HepG2 (cell line): ENCODE measurements around the gene CMTM4. TPM values are rescaled to one million over a fixed set of nuclear protein-coding genes. Genes with fewer than 3 reads are reported as not detected.

Experiments
- AGO1 ChIP-seq: fragments of 200-400 bp; formaldehyde crosslinking; IDR thresholded peaks from 2 replicates; pipeline ENCODE4 v1.6.1; 2017; ENCODE audit warnings: mild to moderate bottlenecking, low read depth, low read length, moderate library complexity; ENCODE audit not compliant: poor library complexity, severe bottlenecking
- ETV6 ChIP-seq: sonication (generic); formaldehyde crosslinking; conservative IDR thresholded peaks from 2 replicates; pipeline ENCODE4 v1.4.0; 2020; ENCODE audit warnings: missing genetic modification reagents
- GTF2F1 ChIP-seq: fragments of 150-350 bp; IDR thresholded peaks from 2 replicates; pipeline ENCODE4 v1.6.1; 2014; ENCODE audit warnings: low read length
- HIC2 ChIP-seq: sonication (generic); formaldehyde crosslinking; IDR thresholded peaks from 2 replicates; pipeline ENCODE4 v1.9.0; 2022; ENCODE audit warnings: low read depth, missing genetic modification reagents
- HMG20A ChIP-seq: IDR thresholded peaks from 2 replicates; pipeline ENCODE4 v1.6.1; 2016; ENCODE audit warnings: borderline replicate concordance
- HMG20B ChIP-seq: conservative IDR thresholded peaks from 2 replicates; pipeline ENCODE4 v1.6.1; 2016; ENCODE audit warnings: missing genetic modification reagents, missing compliant biosample characterization
- HNF4A ChIP-seq: sonication (generic); formaldehyde crosslinking; IDR thresholded peaks from 2 replicates; pipeline ENCODE4 v1.4.0; 2020; ENCODE audit warnings: missing genetic modification reagents
- HOXA7 ChIP-seq: sonication (generic); formaldehyde crosslinking; IDR thresholded peaks from 2 replicates; pipeline ENCODE4 v1.8.1; 2022; ENCODE audit warnings: mild to moderate bottlenecking, missing genetic modification reagents, moderate library complexity
- IRF1 ChIP-seq: sonication (generic); formaldehyde crosslinking; IDR thresholded peaks from 2 replicates; pipeline ENCODE4 v1.4.0; 2020; ENCODE audit warnings: low read depth, mild to moderate bottlenecking, missing genetic modification reagents
- KDM1A ChIP-seq: IDR thresholded peaks from 2 replicates; pipeline ENCODE4 v1.6.1; 2016; ENCODE audit warnings: missing compliant biosample characterization
- KLF12 ChIP-seq: sonication (generic); formaldehyde crosslinking; IDR thresholded peaks from 2 replicates; pipeline ENCODE4 v1.4.0; 2020; ENCODE audit warnings: missing genetic modification reagents, borderline replicate concordance
- KLF16 ChIP-seq, 2 experiments: sonication (generic) in 1 of 2; formaldehyde crosslinking in 1 of 2; IDR thresholded peaks; 2 replicates each; pipeline versions ENCODE4 v1.6.1 to v1.8.0; 2016 to 2023; ENCODE audit warnings: missing genetic modification reagents in 2 of 2, missing compliant biosample characterization in 1 of 2
- MTF1 ChIP-seq: sonication (generic); formaldehyde crosslinking; IDR thresholded peaks from 2 replicates; pipeline ENCODE4 v1.5.0; 2020; ENCODE audit warnings: missing genetic modification reagents
- PCBP1 ChIP-seq: fragments of 200-400 bp; formaldehyde crosslinking; IDR thresholded peaks from 2 replicates; pipeline ENCODE4 v1.6.1; 2017; ENCODE audit warnings: mild to moderate bottlenecking, low read depth, low read length, borderline replicate concordance
- PHF21A ChIP-seq: sonication (generic); formaldehyde crosslinking; IDR thresholded peaks from 2 replicates; pipeline ENCODE4 v1.5.0; 2020; ENCODE audit warnings: mild to moderate bottlenecking, missing genetic modification reagents
- RORA ChIP-seq: sonication (generic); formaldehyde crosslinking; IDR thresholded peaks from 2 replicates; pipeline ENCODE4 v1.5.0; 2020; ENCODE audit warnings: mild to moderate bottlenecking, missing genetic modification reagents, moderate library complexity
- TCF7 ChIP-seq: sonication (generic); IDR thresholded peaks from 2 replicates; pipeline ENCODE4 v1.6.1; 2016; ENCODE audit warnings: antibody characterized with exemption, low read depth
- THYN1 ChIP-seq: sonication (generic); formaldehyde crosslinking; IDR thresholded peaks from 2 replicates; pipeline ENCODE4 v1.8.1; 2023; ENCODE audit warnings: low read depth, mild to moderate bottlenecking, moderate library complexity, missing genetic modification reagents, borderline replicate concordance
- TMF1 ChIP-seq: sonication (generic); formaldehyde crosslinking; IDR thresholded peaks from 2 replicates; pipeline ENCODE4 v1.8.1; 2022; ENCODE audit warnings: low read depth, missing genetic modification reagents
- ZNF335 ChIP-seq: sonication (generic); formaldehyde crosslinking; IDR thresholded peaks from 2 replicates; pipeline ENCODE4 v1.4.0; 2020; ENCODE audit warnings: missing genetic modification reagents
- ZNF350 ChIP-seq: sonication (generic); formaldehyde crosslinking; IDR thresholded peaks from 2 replicates; pipeline ENCODE4 v1.4.0; 2020; ENCODE audit warnings: mild to moderate bottlenecking, low read depth, missing genetic modification reagents, borderline replicate concordance
- ZNF530 ChIP-seq: sonication (generic); formaldehyde crosslinking; IDR thresholded peaks from 2 replicates; pipeline ENCODE4 v1.5.0; 2020; ENCODE audit warnings: low read depth, mild to moderate bottlenecking, missing genetic modification reagents
- ZNF552 ChIP-seq: sonication (generic); formaldehyde crosslinking; IDR thresholded peaks from 2 replicates; pipeline ENCODE4 v1.9.0; 2022; ENCODE audit warnings: missing genetic modification reagents, mild to moderate bottlenecking, borderline replicate concordance
- ZNF709 ChIP-seq: sonication (generic); formaldehyde crosslinking; IDR thresholded peaks from 2 replicates; pipeline ENCODE4 v1.5.0; 2020; ENCODE audit warnings: mild to moderate bottlenecking, missing genetic modification reagents
- ZNF850 ChIP-seq: sonication (generic); formaldehyde crosslinking; conservative IDR thresholded peaks from 2 replicates; pipeline ENCODE4 v1.9.0; 2021; ENCODE audit warnings: mild to moderate bottlenecking, missing genetic modification reagents
- polyA plus RNA-seq, 8 experiments: library from polyadenylated mRNA; depleted of rRNA in 3 of 8; stranded (reverse) in 7 of 8; unstranded in 1 of 8; fragments of >200 nt; fragmentation: Illumina TruSeq in 4 of 8; extraction: Trizol in 4 of 8; gene quantifications; 2 replicates each; pipeline versions ENCODE4 v1.2.1 to v1.2.3, GENCODE V29; 2011 to 2016; ENCODE audit warnings: low read depth in 4 of 8, missing spikeins in 1 of 8, mixed read lengths in 1 of 8; ENCODE audit not compliant: insufficient read depth in 1 of 8
- total RNA-seq, 5 experiments: library from RNA; depleted of rRNA; stranded (reverse); fragments of >200 nt; fragmentation: Illumina TruSeq; extraction: Trizol; gene quantifications; 2 replicates each; pipeline ENCODE4 v1.2.3, GENCODE V29; 2016; ENCODE audit warnings: low read depth in 1 of 5
- TF ChIP-seq, protein P1 (sequence below): sonication (generic); formaldehyde crosslinking; IDR thresholded peaks from 2 replicates; pipeline ENCODE4 v1.5.1; 2020; ENCODE audit warnings: missing genetic modification reagents, mild to moderate bottlenecking, borderline replicate concordance
- TF ChIP-seq, protein P2 (sequence below): sonication (generic); formaldehyde crosslinking; IDR thresholded peaks from 2 replicates; pipeline ENCODE4 v1.4.0; 2020; ENCODE audit warnings: missing genetic modification reagents

Gene CMTM4
- total and polyA plus RNA-seq, 2 of the 13 experiments (the other 11 are each of a cell fraction or from before 2014, with no cell fraction given): 32.0 to 36.3 TPM

DNA sequence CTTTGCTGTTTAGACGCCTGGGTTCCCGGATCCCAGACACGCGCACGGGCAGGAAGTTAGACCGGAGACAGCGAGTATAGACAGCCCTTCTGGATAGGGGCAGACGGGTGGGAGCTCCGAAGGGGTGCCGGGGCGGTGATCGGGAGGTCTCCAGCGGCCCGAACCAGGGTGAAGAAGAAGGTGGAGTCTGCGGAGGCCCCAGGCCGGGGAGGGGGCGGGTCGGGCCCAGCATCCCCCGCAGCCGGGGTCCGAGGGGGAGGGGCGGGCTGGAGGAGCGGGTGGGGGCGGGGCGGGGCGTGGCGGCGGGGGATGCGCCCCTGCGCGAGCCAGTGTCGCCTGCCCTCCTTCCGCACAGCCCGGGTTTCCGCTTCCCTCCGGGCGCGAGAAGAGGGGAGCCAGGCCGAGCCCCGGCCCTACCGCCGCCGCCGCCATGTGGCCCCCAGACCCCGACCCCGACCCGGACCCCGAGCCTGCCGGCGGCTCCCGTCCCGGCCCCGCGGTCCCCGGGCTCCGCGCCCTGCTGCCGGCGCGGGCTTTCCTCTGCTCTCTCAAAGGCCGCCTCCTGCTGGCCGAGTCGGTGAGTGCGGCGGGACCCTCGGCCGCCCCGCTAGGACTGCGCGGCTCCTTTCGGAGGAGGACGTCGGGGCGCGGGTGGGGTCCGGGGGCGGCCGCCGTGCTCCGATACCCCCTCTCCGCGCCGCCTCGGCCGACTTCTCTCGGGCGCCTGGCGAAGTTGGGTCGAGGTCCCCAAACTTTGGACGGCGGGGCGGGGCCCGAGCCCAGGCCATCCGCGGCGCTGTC is 92.0 kb downstream of the CMTM4 start, which contains the start of gene CMTM3 (continued):
- TF ChIP-seq IRF1 (no peak), TCF7 (no peak), ETV6 (CRISPR knock-in tag) (0 out of 2 replicates have a peak, but pooled peaks have one; percentile 27), KLF12 (CRISPR knock-in tag) (no peak), GTF2F1 (no peak), ZNF530 (CRISPR knock-in tag) (no peak), MTF1 (CRISPR knock-in tag) (no peak), HMG20B (CRISPR knock-in tag) (no peak), HIC2 (CRISPR knock-in tag) (no peak), ZNF709 (CRISPR knock-in tag) (no peak), RORA (no peak), ZNF350 (no peak), HNF4A (CRISPR knock-in tag) (no peak), ZNF552 (CRISPR knock-in tag) (no peak), THYN1 (CRISPR knock-in tag) (no peak), KDM1A (CRISPR knock-in tag) (no peak), PHF21A (CRISPR knock-in tag) (no peak; the same call in 1 of the 2 replicates), TMF1 (CRISPR knock-in tag) (no peak), HMG20A (CRISPR knock-in tag) (no peak), KLF16 (CRISPR knock-in tag; IDR thresholded peaks at IDR 0.05) (no peak; a peak in 1 of 4 replicates), HOXA7 (CRISPR knock-in tag) (no peak), ZNF335 (CRISPR knock-in tag) (no peak), AGO1 (no peak), ZNF850 (no peak), PCBP1 (no peak)
- TF ChIP-seq, protein P1, sequence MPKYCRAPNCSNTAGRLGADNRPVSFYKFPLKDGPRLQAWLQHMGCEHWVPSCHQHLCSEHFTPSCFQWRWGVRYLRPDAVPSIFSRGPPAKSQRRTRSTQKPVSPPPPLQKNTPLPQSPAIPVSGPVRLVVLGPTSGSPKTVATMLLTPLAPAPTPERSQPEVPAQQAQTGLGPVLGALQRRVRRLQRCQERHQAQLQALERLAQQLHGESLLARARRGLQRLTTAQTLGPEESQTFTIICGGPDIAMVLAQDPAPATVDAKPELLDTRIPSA: no peak
- TF ChIP-seq, protein P2, sequence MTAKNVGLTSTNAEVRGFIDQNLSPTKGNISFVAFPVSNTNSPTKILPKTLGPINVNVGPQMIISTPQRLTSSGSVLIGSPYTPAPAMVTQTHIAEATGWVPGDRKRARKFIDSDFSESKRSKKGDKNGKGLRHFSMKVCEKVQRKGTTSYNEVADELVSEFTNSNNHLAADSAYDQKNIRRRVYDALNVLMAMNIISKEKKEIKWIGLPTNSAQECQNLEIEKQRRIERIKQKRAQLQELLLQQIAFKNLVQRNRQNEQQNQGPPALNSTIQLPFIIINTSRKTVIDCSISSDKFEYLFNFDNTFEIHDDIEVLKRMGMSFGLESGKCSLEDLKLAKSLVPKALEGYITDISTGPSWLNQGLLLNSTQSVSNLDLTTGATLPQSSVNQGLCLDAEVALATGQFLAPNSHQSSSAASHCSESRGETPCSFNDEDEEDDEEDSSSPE (CRISPR knock-in tag): peak; percentile 33; the same call in 1 of the 2 replicates
